ENCODE data around the gene LEUTX.

- TF ChIP-seq SUZ12 (IDR thresholded peaks at IDR 0.05; ENCODE audit: extremely low read depth, insufficient read depth, insufficient read length) (no peak), YY1 (IDR thresholded peaks at IDR 0.05; ENCODE audit: insufficient read depth, insufficient read length) (no peak), ZNF274 (IDR thresholded peaks at IDR 0.05; ENCODE audit: low read depth, low read length) (no peak)
Observed at GRCh38 chr19:39759457-39760184, 19.0 kb upstream of the LEUTX start.

Measured in NT2/D1 (cell line).